K562 (cell line): ENCODE measurements around the gene RNF41. TPM values are rescaled to one million over a fixed set of nuclear protein-coding genes. Genes with fewer than 3 reads are reported as not detected.

Experiments
- DNMT1 ChIP-seq: fragments of 450-650 bp; IDR thresholded peaks from 2 replicates; pipeline ENCODE4 v1.6.1; 2016; ENCODE audit warnings: antibody characterized with exemption, mild to moderate bottlenecking
- HMGN3 ChIP-seq: IDR thresholded peaks from 2 replicates; pipeline ENCODE4 v1.6.1; 2011; ENCODE audit warnings: borderline replicate concordance, low read depth, mild to moderate bottlenecking, mixed read lengths, low read length; ENCODE audit not compliant: insufficient read length; ENCODE audit errors: extremely low read depth
- NELFE ChIP-seq: IDR thresholded peaks from 2 replicates; pipeline ENCODE4 v1.6.1; 2011; ENCODE audit warnings: mild to moderate bottlenecking; ENCODE audit not compliant: insufficient read depth, insufficient read length
- NFIC ChIP-seq: fragments of 450-650 bp; IDR thresholded peaks from 2 replicates; pipeline ENCODE4 v1.6.1; 2017; ENCODE audit warnings: mild to moderate bottlenecking, inconsistent platforms
- NONO ChIP-seq, 2 experiments: fragments of 200-400 bp in 1 of 2; fragments of 450-650 bp in 1 of 2; formaldehyde crosslinking in 1 of 2; IDR thresholded peaks; 2 replicates each; pipeline ENCODE4 v1.6.1; 2017; ENCODE audit warnings: low read depth in 2 of 2, mild to moderate bottlenecking in 2 of 2, moderate library complexity in 2 of 2, low read length in 1 of 2
- SAP30 ChIP-seq: fragments of 200-600 bp; sonication (generic); IDR thresholded peaks from 2 replicates; pipeline ENCODE4 v1.6.1; 2012; ENCODE audit warnings: borderline replicate concordance, low read depth, mild to moderate bottlenecking, moderate library complexity, low read length, control low read depth, inconsistent platforms; ENCODE audit not compliant: insufficient read depth, poor library complexity, severe bottlenecking
- SIX5 ChIP-seq, 2 experiments: IDR thresholded peaks; 2 replicates each; pipeline ENCODE4 v1.6.1; 2011; ENCODE audit warnings: low read length in 2 of 2, borderline replicate concordance in 1 of 2, low read depth in 1 of 2, mild to moderate bottlenecking in 1 of 2, moderate library complexity in 1 of 2; ENCODE audit not compliant: insufficient read depth in 1 of 2
- SRSF1 ChIP-seq: fragments of 200-400 bp; formaldehyde crosslinking; IDR thresholded peaks from 2 replicates; pipeline ENCODE4 v1.6.1; 2017; ENCODE audit warnings: mild to moderate bottlenecking, low read depth, low read length, moderate library complexity
- ZBED1 ChIP-seq: IDR thresholded peaks from 2 replicates; pipeline ENCODE4 v1.6.1; 2014
- ZNF668 ChIP-seq: fragments of 250-450 bp; sonication (Bioruptor Pico); IDR thresholded peaks from 2 replicates; pipeline ENCODE4 v1.8.0; 2022; ENCODE audit warnings: mild to moderate bottlenecking, inconsistent platforms
- polyA plus RNA-seq, 8 experiments: library from polyadenylated mRNA; depleted of rRNA in 4 of 8; stranded (reverse) in 5 of 8; unstranded in 3 of 8; fragments of >200 nt; fragmentation: Nextera tagmentation in 2 of 8; fragmentation: Illumina TruSeq in 1 of 8; extraction: Ambion mirVana in 2 of 8; extraction: Trizol in 1 of 8; gene quantifications; 2 replicates each; pipeline versions ENCODE4 v1.2.1 to v1.2.3, GENCODE V29; 2011 to 2014; ENCODE audit warnings: inconsistent platforms in 1 of 8, missing spikeins in 1 of 8
- total RNA-seq, 7 experiments: library from RNA; depleted of rRNA in 6 of 7; stranded (reverse); fragments of >200 nt in 6 of 7; fragmentation: Illumina TruSeq in 2 of 7; extraction: Trizol in 2 of 7; gene quantifications; 2 replicates each; pipeline versions ENCODE4 v1.2.1 to v1.2.3, GENCODE V29; 2011 to 2021; ENCODE audit warnings: low replicate concordance in 1 of 7
- TF ChIP-seq, protein P1 (sequence below): fragments of 450-650 bp; formaldehyde crosslinking; IDR thresholded peaks from 2 replicates; pipeline ENCODE4 v1.4.0; 2020; ENCODE audit warnings: mild to moderate bottlenecking, moderate library complexity
- TF ChIP-seq, protein P2 (sequence below): fragments of 250-450 bp; sonication (Bioruptor Pico); IDR thresholded peaks from 2 replicates; pipeline ENCODE4 v1.5.0; 2022; ENCODE audit warnings: mild to moderate bottlenecking
- TF ChIP-seq, protein P3 (sequence below), 2 experiments: fragments of 450-650 bp in 1 of 2; sonication (generic) in 1 of 2; formaldehyde crosslinking in 1 of 2; IDR thresholded peaks; 2 replicates each; pipeline versions ENCODE4 v1.7.1 to v1.9.0; 2016 to 2022; ENCODE audit warnings: inconsistent platforms in 1 of 2, mild to moderate bottlenecking in 1 of 2, missing genetic modification reagents in 1 of 2

The RNF41 gene
- total and polyA plus RNA-seq, 9 of the 15 experiments (the other 6 are each of a cell fraction or from before 2014, with no cell fraction given): 28.2 to 46.8 (median 33.8) TPM

DNA sequence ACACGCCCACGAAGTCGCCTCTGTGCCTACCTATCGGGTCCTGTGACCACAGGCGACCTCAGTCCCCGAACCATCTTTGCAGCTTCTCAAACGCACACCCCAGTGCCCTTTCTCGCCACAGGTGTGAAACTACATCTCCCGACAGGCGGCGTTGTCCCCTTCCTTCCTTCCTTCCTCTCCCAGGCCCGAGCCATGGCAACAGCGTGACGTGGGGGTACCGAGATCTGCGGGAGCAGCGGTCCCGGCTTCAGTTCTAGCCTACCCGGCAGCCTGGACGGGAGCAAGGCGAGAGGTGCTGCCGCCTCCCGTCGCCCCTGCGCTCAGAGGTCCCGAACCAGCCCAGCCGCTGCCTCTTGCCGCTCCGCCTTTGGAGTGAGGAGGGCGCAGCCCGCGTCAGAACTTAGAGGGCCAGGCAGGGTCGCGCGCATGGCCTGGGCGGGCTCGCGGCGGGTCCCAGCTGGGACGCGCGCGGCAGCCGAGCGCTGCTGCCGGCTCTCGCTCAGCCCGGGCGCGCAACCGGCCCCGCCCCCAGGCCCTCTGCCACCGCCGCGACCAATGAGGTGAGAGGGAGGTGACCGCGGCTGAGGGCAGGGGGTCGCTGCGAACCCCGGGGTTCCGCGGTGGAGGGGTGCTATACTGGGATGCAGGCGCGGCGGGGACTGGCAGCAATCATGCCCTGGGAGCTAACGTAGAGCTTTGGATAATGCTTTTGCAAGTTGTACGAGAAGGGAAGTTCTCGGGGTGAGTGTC, 45.1 kb upstream of the RNF41 start, which contains the start of gene COQ10A (continued):
- TF ChIP-seq, protein P1, sequence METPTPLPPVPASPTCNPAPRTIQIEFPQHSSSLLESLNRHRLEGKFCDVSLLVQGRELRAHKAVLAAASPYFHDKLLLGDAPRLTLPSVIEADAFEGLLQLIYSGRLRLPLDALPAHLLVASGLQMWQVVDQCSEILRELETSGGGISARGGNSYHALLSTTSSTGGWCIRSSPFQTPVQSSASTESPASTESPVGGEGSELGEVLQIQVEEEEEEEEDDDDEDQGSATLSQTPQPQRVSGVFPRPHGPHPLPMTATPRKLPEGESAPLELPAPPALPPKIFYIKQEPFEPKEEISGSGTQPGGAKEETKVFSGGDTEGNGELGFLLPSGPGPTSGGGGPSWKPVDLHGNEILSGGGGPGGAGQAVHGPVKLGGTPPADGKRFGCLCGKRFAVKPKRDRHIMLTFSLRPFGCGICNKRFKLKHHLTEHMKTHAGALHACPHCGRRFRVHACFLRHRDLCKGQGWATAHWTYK (CRISPR knock-in tag): peak; percentile 81; the same call in 1 of the 2 replicates
- TF ChIP-seq NELFE (no peak), SIX5 (IDR thresholded peaks at IDR 0.05; ENCODE audit: borderline replicate concordance in 1 of 2, insufficient read depth in 1 of 2, low read depth in 1 of 2, low read length in 2 of 2) (peak; percentile 39 to 54; a peak in 3 of 4 replicates), DNMT1 (no peak), NONO (IDR thresholded peaks at IDR 0.05; ENCODE audit: low read depth in 2 of 2, low read length in 1 of 2) (peak in 1 of 2 experiments; percentile 63; a peak in 1 of 4 replicates), ZNF668 (CRISPR knock-in tag) (no peak), SAP30 (peak; percentile 77), SRSF1 (no peak), ZBED1 (no peak), NFIC (peak; percentile 49; the same call in 1 of the 2 replicates), HMGN3 (peak; percentile 67)
- TF ChIP-seq, protein P2, sequence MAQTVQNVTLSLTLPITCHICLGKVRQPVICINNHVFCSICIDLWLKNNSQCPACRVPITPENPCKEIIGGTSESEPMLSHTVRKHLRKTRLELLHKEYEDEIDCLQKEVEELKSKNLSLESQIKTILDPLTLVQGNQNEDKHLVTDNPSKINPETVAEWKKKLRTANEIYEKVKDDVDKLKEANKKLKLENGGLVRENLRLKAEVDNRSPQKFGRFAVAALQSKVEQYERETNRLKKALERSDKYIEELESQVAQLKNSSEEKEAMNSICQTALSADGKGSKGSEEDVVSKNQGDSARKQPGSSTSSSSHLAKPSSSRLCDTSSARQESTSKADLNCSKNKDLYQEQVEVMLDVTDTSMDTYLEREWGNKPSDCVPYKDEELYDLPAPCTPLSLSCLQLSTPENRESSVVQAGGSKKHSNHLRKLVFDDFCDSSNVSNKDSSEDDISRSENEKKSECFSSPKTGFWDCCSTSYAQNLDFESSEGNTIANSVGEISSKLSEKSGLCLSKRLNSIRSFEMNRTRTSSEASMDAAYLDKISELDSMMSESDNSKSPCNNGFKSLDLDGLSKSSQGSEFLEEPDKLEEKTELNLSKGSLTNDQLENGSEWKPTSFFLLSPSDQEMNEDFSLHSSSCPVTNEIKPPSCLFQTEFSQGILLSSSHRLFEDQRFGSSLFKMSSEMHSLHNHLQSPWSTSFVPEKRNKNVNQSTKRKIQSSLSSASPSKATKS: no peak
- TF ChIP-seq, protein P3, sequence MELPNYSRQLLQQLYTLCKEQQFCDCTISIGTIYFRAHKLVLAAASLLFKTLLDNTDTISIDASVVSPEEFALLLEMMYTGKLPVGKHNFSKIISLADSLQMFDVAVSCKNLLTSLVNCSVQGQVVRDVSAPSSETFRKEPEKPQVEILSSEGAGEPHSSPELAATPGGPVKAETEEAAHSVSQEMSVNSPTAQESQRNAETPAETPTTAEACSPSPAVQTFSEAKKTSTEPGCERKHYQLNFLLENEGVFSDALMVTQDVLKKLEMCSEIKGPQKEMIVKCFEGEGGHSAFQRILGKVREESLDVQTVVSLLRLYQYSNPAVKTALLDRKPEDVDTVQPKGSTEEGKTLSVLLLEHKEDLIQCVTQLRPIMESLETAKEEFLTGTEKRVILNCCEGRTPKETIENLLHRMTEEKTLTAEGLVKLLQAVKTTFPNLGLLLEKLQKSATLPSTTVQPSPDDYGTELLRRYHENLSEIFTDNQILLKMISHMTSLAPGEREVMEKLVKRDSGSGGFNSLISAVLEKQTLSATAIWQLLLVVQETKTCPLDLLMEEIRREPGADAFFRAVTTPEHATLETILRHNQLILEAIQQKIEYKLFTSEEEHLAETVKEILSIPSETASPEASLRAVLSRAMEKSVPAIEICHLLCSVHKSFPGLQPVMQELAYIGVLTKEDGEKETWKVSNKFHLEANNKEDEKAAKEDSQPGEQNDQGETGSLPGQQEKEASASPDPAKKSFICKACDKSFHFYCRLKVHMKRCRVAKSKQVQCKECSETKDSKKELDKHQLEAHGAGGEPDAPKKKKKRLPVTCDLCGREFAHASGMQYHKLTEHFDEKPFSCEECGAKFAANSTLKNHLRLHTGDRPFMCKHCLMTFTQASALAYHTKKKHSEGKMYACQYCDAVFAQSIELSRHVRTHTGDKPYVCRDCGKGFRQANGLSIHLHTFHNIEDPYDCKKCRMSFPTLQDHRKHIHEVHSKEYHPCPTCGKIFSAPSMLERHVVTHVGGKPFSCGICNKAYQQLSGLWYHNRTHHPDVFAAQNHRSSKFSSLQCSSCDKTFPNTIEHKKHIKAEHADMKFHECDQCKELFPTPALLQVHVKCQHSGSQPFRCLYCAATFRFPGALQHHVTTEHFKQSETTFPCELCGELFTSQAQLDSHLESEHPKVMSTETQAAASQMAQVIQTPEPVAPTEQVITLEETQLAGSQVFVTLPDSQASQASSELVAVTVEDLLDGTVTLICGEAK (IDR thresholded peaks at IDR 0.05): peak; percentile 91
- TF ChIP-seq, protein P3 (CRISPR knock-in tag; IDR thresholded peaks at IDR 0.05): no peak
